WTC11 (cell line): ENCODE measurements around the gene GALNT17.

ENCODE experiments used
- CTCF ChIP-seq: fragments of 200-600 bp; IDR thresholded peaks from 2 replicates; pipeline ENCODE4 v1.8.0; 2022; ENCODE audit warnings: antibody characterized with exemption
- MAX ChIP-seq: sonication (generic); formaldehyde crosslinking; IDR thresholded peaks from 2 replicates; pipeline ENCODE4 v1.8.0; 2022; ENCODE audit warnings: mild to moderate bottlenecking, missing genetic modification reagents
- TF ChIP-seq, protein P1 (sequence below): sonication (generic); formaldehyde crosslinking; IDR thresholded peaks from 2 replicates; pipeline ENCODE4 v1.8.0; 2023; ENCODE audit warnings: missing genetic modification reagents

DNA sequence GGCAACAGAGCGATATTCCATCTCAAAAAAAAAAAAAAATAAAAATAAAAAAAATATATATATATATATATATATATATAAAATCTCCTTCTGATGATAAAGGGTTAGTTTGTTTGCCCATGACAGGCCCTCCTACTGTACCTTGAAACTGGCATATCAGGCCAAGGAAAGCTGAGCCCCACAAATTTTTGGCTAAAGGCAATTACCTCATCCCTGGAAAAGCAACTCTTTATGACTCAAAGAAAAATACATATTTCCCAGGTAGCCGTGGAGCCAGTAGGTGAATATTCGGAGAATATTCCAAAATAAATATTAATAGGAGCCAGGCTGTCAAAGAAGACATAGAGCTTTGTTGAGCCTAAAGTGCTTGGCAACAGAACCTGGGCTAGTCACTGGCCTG lies 245.1 kb downstream of the GALNT17 start:
- TF ChIP-seq CTCF (no peak), MAX (CRISPR knock-in tag) (no peak)
- TF ChIP-seq, protein P1, sequence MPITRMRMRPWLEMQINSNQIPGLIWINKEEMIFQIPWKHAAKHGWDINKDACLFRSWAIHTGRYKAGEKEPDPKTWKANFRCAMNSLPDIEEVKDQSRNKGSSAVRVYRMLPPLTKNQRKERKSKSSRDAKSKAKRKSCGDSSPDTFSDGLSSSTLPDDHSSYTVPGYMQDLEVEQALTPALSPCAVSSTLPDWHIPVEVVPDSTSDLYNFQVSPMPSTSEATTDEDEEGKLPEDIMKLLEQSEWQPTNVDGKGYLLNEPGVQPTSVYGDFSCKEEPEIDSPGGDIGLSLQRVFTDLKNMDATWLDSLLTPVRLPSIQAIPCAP (CRISPR knock-in tag), result no peak
